Stimulated activated CD4-positive, alpha-beta T cell treated with anti-CD3 and anti-CD28 coated beads, Interleukin-15, amount 100 ng/mL, for 48 hours (primary cell): Measurements from ENCODE around the gene CYP19A1.
"Not testable (repeated sequence)": the region's sequence is repeated elsewhere in the genome, so short reads cannot be mapped to it uniquely, and the experiment has no call there.

Source experiments
- DNase-seq, 2 donors: peaks; one replicate each; pipeline ENCODE4 v3.0.0-alpha.2; 2020; ENCODE audit warnings: low read depth in 2 of 2

The CYP19A1 gene

GRCh38 chr15:51298620-51299019, 39.8 kb downstream of the CYP19A1 start:
- no peak for DNase-seq

GRCh38 chr15:51290720-51291119, 47.7 kb downstream of the CYP19A1 start:
- no peak for DNase-seq

GRCh38 chr15:51289290-51289689, 49.1 kb downstream of the CYP19A1 start:
- DNase-seq: no peak

GRCh38 chr15:51288143-51289065, 50.0 kb downstream of the CYP19A1 start:
- DNase-seq: no peak

GRCh38 chr15:51286816-51287215, 51.6 kb downstream of the CYP19A1 start:
- no peak for DNase-seq

GRCh38 chr15:51285399-51285798, 53.0 kb downstream of the CYP19A1 start:
- no peak for DNase-seq

- no peak for DNase-seq
Measured at GRCh38 chr15:51284871-51285270, 53.5 kb downstream of the CYP19A1 start.

- no peak for DNase-seq
Measured at GRCh38 chr15:51283026-51283425, 55.4 kb downstream of the CYP19A1 start.

GRCh38 chr15:51282241-51282640, 56.2 kb downstream of the CYP19A1 start:
- DNase-seq: not testable (repeated sequence)

- no peak for DNase-seq
Measured at GRCh38 chr15:51281368-51281967, 56.9 kb downstream of the CYP19A1 start.

- DNase-seq: no peak
Measured at GRCh38 chr15:51280838-51281237, 57.6 kb downstream of the CYP19A1 start.

GRCh38 chr15:51279391-51279790, 59.0 kb downstream of the CYP19A1 start:
- no peak for DNase-seq

- no peak for DNase-seq
Measured at GRCh38 chr15:51277101-51277500, 61.3 kb downstream of the CYP19A1 start.

- no peak for DNase-seq
Measured at GRCh38 chr15:51274956-51275355, 63.4 kb downstream of the CYP19A1 start.

- DNase-seq: no peak
Measured at GRCh38 chr15:51270706-51271105, 67.7 kb downstream of the CYP19A1 start.

- no peak for DNase-seq
Measured at GRCh38 chr15:51269496-51269895, 68.9 kb downstream of the CYP19A1 start.

- no peak for DNase-seq
Measured at GRCh38 chr15:51267703-51268083, 70.7 kb downstream of the CYP19A1 start.

GRCh38 chr15:51267051-51267702, 71.2 kb downstream of the CYP19A1 start:
- no peak for DNase-seq

GRCh38 chr15:51266656-51267050, 71.7 kb downstream of the CYP19A1 start:
- no peak for DNase-seq

GRCh38 chr15:51265037-51265555, 73.3 kb downstream of the CYP19A1 start:
- no peak for DNase-seq

GRCh38 chr15:51263726-51264125, 74.7 kb downstream of the CYP19A1 start:
- no peak for DNase-seq

- DNase-seq: no peak
Measured at GRCh38 chr15:51263116-51263515, 75.3 kb downstream of the CYP19A1 start.
